ENCODE results near the gene PLIN4.

PLIN4 gene

DNA sequence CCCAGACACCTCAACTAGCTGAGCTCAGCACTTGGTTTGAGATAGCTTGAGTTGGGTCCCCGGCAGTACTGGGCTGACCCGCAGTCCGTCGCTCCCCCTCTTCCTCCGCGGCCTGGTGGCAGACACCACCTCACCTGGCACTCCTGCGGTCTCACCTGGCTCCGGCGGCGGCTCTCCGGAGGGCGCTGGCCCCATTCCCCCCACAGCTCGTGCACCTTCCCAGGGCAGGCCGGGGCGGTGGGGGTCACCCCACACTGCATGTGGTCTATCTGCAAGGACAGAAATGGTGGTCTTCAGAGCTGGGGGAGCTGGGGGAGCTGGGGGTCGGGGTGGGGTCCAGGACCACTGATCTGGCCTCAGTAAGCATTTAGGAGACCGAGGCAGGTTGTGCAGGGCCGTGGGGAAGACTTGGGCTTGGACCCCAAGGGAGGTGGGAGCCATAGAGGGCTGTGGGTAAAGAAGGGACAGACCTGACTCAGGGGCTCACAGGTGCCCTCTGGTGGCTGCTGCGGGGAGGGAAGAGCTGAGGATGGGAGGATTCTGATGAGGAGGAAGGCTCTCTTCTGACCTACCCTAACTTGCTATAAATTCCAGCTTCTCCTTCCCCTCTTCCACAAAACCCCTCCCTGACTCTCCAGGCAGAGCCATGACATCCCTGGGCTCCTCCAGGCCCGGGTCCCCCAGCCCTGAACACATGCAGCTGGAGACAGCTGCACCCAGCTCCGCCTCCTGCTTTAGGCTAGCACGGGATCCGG, 6.7 kb upstream of the PLIN4 start:
- DNase-seq (ENCODE audit: low spot score): peak; percentile 84
- in situ Hi-C loops (cut with MboI; ENCODE audit: low pct_unique_long_range_greater_than_20kb, low sequenced_read_pairs, unreplicated experiment): loop anchor here (10.0 kb wide), 1 partner anchor 250 kb away; the partner anchor contains the start of gene SHD
- TF ChIP-seq, protein P1, sequence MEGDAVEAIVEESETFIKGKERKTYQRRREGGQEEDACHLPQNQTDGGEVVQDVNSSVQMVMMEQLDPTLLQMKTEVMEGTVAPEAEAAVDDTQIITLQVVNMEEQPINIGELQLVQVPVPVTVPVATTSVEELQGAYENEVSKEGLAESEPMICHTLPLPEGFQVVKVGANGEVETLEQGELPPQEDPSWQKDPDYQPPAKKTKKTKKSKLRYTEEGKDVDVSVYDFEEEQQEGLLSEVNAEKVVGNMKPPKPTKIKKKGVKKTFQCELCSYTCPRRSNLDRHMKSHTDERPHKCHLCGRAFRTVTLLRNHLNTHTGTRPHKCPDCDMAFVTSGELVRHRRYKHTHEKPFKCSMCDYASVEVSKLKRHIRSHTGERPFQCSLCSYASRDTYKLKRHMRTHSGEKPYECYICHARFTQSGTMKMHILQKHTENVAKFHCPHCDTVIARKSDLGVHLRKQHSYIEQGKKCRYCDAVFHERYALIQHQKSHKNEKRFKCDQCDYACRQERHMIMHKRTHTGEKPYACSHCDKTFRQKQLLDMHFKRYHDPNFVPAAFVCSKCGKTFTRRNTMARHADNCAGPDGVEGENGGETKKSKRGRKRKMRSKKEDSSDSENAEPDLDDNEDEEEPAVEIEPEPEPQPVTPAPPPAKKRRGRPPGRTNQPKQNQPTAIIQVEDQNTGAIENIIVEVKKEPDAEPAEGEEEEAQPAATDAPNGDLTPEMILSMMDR (IDR thresholded peaks at IDR 0.05; ENCODE audit: extremely low read depth, insufficient read depth, missing control alignments): peak; percentile 83

DNA sequence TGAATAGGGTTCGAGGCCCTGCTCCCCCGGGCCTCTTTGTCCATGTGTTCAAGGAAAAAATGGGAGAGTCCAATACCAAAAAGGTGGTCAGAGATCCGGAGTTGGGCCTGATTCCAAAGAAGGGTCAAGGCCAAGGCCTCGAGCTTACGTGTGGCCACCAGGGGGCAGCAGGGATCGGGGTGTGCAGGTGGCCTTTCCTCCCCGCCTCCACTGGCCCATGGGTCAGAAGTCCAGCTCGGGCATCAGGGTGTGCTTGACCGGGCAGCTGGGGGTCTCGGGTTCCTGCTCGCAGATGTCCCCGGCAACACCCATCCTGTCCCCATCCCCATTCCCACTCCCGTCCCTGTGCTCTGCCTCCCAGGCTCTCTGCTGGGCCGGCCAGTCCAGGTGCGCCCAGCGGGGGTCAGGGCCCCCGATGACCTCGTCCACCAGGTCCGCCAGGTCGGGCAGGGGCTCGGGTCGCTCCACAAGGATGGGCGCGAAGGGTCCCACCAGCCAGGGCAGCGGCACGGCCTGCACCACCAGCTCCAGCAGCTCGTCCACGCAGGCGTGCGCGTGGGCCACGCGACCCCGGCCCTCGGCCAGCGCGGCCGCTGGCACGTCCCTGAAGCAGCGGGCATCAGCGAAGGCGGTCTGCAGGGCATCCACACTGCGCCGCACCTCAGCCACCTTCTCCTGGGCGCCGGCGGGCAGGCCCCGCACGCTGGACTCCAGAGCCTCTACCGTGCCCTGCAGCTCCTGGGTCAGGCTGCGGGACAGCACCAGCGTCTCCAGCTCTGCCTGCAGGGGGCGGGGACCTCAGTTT, 5.2 kb upstream of the PLIN4 start:
- TF ChIP-seq, protein P1 (IDR thresholded peaks at IDR 0.05; ENCODE audit: extremely low read depth, insufficient read depth, missing control alignments): peak; percentile 83
- in situ Hi-C loops (cut with MboI; ENCODE audit: low pct_unique_long_range_greater_than_20kb, low sequenced_read_pairs, unreplicated experiment): loop anchor here (10.0 kb wide), 1 partner anchor 249 kb away; the partner anchor contains the start of gene SHD
- DNase-seq (ENCODE audit: low spot score): peak; percentile 76

DNA sequence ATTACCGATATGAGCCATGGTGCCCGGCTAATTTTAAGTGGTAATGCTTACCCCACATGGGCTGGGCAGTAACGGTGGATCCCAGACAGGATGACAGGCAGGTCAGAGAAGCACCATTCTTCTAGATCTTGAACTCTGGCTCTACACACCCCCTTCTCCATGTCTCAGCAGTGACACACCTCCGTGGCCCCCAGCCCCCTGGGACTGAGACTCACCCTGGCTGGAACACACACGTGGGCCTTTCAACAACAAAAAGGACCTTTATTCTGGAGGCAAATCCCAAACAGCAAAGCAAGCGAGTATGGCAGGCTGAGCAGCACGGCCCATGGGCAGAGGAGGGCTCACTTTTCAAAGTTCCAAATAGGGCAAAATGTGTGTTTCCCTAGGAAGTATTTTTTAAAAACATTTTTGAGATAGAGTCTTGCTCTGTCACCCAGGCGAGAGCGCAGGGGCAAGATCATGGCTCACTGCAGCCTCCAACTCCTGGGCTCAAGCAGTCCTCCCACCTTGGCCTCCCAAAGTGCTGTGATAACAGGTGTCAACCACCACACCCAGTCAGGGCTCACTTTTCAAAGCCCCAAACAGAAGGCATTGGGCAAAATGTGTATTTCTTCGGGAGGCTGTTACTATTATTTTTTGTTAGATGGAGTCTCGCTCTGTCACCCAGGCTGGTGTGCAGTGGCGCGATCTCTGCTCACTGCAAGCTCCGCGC, 4.2 kb upstream of the PLIN4 start:
- TF ChIP-seq, protein P1 (IDR thresholded peaks at IDR 0.05; ENCODE audit: extremely low read depth, insufficient read depth, missing control alignments): no peak
- in situ Hi-C loops (cut with MboI; ENCODE audit: low pct_unique_long_range_greater_than_20kb, low sequenced_read_pairs, unreplicated experiment): loop anchor here (10.0 kb wide), 1 partner anchor 248 kb away; the partner anchor contains the start of gene SHD

DNA sequence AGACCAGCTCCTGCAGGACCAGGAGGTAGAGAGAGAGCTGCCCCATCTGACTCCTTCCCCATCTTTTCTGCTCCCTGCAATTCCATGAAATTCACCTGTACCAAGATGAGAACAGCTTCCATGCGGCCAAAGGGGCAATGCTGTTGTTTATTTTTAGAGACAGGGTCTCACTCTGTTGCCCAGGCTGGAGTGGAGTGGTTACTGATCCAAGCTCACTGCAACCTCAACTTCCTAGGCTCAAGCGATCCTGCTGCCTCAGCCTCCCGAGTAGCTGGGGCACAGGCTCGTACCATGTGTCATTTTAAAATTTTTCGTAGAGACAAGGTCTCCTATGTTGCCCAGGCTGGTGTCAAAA, 3.6 kb upstream of the PLIN4 start:
- DNase-seq (ENCODE audit: low spot score): no peak
- in situ Hi-C loops (cut with MboI; ENCODE audit: low pct_unique_long_range_greater_than_20kb, low sequenced_read_pairs, unreplicated experiment): loop anchor here (10.0 kb wide), 1 partner anchor 247 kb away; the partner anchor contains the start of gene SHD
- TF ChIP-seq, protein P1 (IDR thresholded peaks at IDR 0.05; ENCODE audit: extremely low read depth, insufficient read depth, missing control alignments): no peak

More for the DNA sequence above, 4.2 kb upstream of the PLIN4 start:
- no peak for DNase-seq (ENCODE audit: low spot score)

DNA sequence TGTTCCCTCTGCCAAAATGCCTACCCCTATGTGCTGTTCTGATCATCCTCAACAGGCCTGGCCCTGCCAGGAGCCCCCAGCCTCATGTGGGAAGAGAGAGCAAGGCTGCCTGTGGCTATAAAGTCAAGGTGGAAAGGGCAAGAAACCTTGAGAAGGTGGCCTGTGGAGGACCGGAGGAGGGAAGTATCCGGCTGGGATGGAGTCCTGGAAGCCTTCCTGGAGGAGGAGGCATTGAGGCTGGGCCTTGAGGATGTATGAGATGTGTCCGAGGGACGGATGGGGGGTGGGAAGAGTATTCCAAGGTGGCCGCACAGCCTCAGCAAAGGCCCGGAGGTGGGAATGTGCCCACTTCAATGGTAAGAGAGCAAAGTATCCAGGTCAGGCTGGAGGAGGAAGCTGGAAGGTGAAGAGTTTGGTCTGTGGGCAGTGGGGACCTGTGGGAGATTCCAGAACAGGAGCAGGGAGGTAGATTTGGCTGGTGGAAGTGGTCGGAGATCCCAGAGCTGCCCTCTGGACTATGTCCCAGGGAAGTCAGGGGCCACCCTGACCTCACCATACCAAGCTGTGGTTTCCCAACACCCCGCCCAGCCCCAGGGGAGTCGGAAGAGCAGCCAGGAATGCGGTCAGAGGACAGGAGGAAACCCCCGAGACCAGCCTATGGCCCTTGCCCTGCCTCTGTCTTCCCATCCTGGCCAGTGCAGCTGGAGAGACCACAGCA, 3.0 kb upstream of the PLIN4 start:
- TF ChIP-seq, protein P1 (IDR thresholded peaks at IDR 0.05; ENCODE audit: extremely low read depth, insufficient read depth, missing control alignments): no peak
- DNase-seq (ENCODE audit: low spot score): no peak
- in situ Hi-C loops (cut with MboI; ENCODE audit: low pct_unique_long_range_greater_than_20kb, low sequenced_read_pairs, unreplicated experiment): loop anchor here (10.0 kb wide), 1 partner anchor 247 kb away; the partner anchor contains the start of gene SHD

Measured in GM13977 (cell line).